HFFc6 (cell line): Measurements from ENCODE around the gene DDR2. TPM values are rescaled to one million over a fixed set of nuclear protein-coding genes. Genes with fewer than 3 reads are reported as not detected.
"Not testable (repeated sequence)": the region's sequence is repeated elsewhere in the genome, so short reads cannot be mapped to it uniquely, and the experiment has no call there.

Experiments used
- DNase-seq: peaks from one replicate; pipeline ENCODE4 v3.0.0-alpha.2; 2018
- H3K27ac Mint-ChIP-seq: 2 replicates; pipeline ENCODE4 v1.8.0; 2020; ENCODE audit warnings: mild to moderate bottlenecking, mixed read lengths
- H3K27me3 Mint-ChIP-seq: 2 replicates; pipeline ENCODE4 v1.8.0; 2021; ENCODE audit warnings: mild to moderate bottlenecking, moderate library complexity, mixed read lengths; ENCODE audit not compliant: insufficient read depth
- H3K36me3 Mint-ChIP-seq: 2 replicates; pipeline ENCODE4 v1.8.0; 2021; ENCODE audit warnings: low read depth, mixed read lengths
- H3K4me1 Mint-ChIP-seq: 2 replicates; pipeline ENCODE4 v1.8.0; 2020; ENCODE audit warnings: low read depth, mixed read lengths
- H3K4me3 Mint-ChIP-seq: 2 replicates; pipeline ENCODE4 v1.8.0; 2020; ENCODE audit warnings: mild to moderate bottlenecking, moderate library complexity, mixed read lengths
- H3K9me3 Mint-ChIP-seq: 2 replicates; pipeline ENCODE4 v1.8.0; 2020; ENCODE audit warnings: mild to moderate bottlenecking, mixed read lengths
- CTCF ChIP-seq: fragments of 200-600 bp; sonication (generic); IDR thresholded peaks from 2 replicates; pipeline ENCODE4 v1.5.0; 2021; ENCODE audit warnings: antibody characterized with exemption, mild to moderate bottlenecking
- total RNA-seq, 6 experiments: library from RNA; stranded (reverse); fragmentation: NEBNext Ultra II Directional; extraction: Animal tissue kit (Norgen Biotek cat#: 25700); gene quantifications; 2 replicates in 1 of 6; 3 replicates in 5 of 6; pipeline ENCODE4 v1.2.3, GENCODE V29; 2021

Gene DDR2
- total RNA-seq, 6 experiments from 2014 or later, result 154 to 218 (median 187) TPM

- peaks cover 3% of the 10 kb centered on the region; the same call in 1 of the 2 replicates for H3K27me3 Mint-ChIP-seq
- H3K4me1 Mint-ChIP-seq, result peaks cover 35% of the 10 kb centered on the region
- DNase-seq, result peak; percentile 47
- no peak overlapping the region for H3K4me3 Mint-ChIP-seq
- H3K27ac Mint-ChIP-seq, result peak overlapping the region; percentile 54
- no peak for TF ChIP-seq CTCF
- H3K9me3 Mint-ChIP-seq, result no peaks in the 10 kb centered on the region
- peaks cover 84% of the 10 kb centered on the region for H3K36me3 Mint-ChIP-seq
Measured at GRCh38 chr1:162772571-162773154, 140.4 kb downstream of the DDR2 start.

GRCh38 chr1:162774007-162774406 is 141.7 kb downstream of the DDR2 start:
- no peaks in the 10 kb centered on the region for H3K27me3 Mint-ChIP-seq
- H3K27ac Mint-ChIP-seq, result no peak overlapping the region
- H3K36me3 Mint-ChIP-seq, result peaks cover 78% of the 10 kb centered on the region
- no peak for TF ChIP-seq CTCF
- H3K9me3 Mint-ChIP-seq, result no peaks in the 10 kb centered on the region
- H3K4me3 Mint-ChIP-seq, result no peak overlapping the region
- no peak for DNase-seq
- H3K4me1 Mint-ChIP-seq, result peaks cover 23% of the 10 kb centered on the region

GRCh38 chr1:162779043-162779442 is 146.8 kb downstream of the DDR2 start:
- peaks cover 75% of the 10 kb centered on the region for H3K36me3 Mint-ChIP-seq
- no peaks in the 10 kb centered on the region for H3K27me3 Mint-ChIP-seq
- no peak for DNase-seq
- H3K4me1 Mint-ChIP-seq, result no peaks in the 10 kb centered on the region; the same call in 1 of the 2 replicates
- no peak overlapping the region for H3K4me3 Mint-ChIP-seq
- no peaks in the 10 kb centered on the region for H3K9me3 Mint-ChIP-seq
- 0 out of 2 replicates have a peak overlapping the region, but pooled peaks have one; percentile 29 for H3K27ac Mint-ChIP-seq
- no peak for TF ChIP-seq CTCF

- no peak overlapping the region for H3K27ac Mint-ChIP-seq
- H3K9me3 Mint-ChIP-seq, result no peaks in the 10 kb centered on the region
- TF ChIP-seq CTCF, result no peak
- no peak for DNase-seq
- H3K4me1 Mint-ChIP-seq, result no peaks in the 10 kb centered on the region; the same call in 1 of the 2 replicates
- peaks cover 58% of the 10 kb centered on the region for H3K36me3 Mint-ChIP-seq
- no peaks in the 10 kb centered on the region for H3K27me3 Mint-ChIP-seq
- H3K4me3 Mint-ChIP-seq, result no peak overlapping the region
Measured at GRCh38 chr1:162782671-162783070, 150.4 kb downstream of the DDR2 start.

GRCh38 chr1:162784926-162785325 is 152.7 kb downstream of the DDR2 start:
- not testable (repeated sequence) for H3K4me1 Mint-ChIP-seq, H3K27me3 Mint-ChIP-seq, H3K9me3 Mint-ChIP-seq, H3K27ac Mint-ChIP-seq, DNase-seq, H3K4me3 Mint-ChIP-seq
- peaks cover 41% of the 10 kb centered on the region for H3K36me3 Mint-ChIP-seq

GRCh38 chr1:162788783-162789182 is 156.5 kb downstream of the DDR2 start:
- not testable (repeated sequence) for H3K4me3 Mint-ChIP-seq, H3K9me3 Mint-ChIP-seq, H3K27me3 Mint-ChIP-seq, DNase-seq, H3K36me3 Mint-ChIP-seq, H3K4me1 Mint-ChIP-seq
- peak overlapping the region; percentile 76 for H3K27ac Mint-ChIP-seq
